NCI-H2196 treated with DMSO at 0.1 percent for 48 hours (cell line): Measurements from ENCODE around the gene INPP5A.
"Not testable (repeated sequence)": the region's sequence is repeated elsewhere in the genome, so short reads cannot be mapped to it uniquely, and the experiment has no call there.

Source experiments
- DNase-seq: peaks from one replicate; lab custom pipeline; 2025; ENCODE audit not compliant: unreplicated experiment; lab: John Stamatoyannopoulos, UW

INPP5A gene, protein sequence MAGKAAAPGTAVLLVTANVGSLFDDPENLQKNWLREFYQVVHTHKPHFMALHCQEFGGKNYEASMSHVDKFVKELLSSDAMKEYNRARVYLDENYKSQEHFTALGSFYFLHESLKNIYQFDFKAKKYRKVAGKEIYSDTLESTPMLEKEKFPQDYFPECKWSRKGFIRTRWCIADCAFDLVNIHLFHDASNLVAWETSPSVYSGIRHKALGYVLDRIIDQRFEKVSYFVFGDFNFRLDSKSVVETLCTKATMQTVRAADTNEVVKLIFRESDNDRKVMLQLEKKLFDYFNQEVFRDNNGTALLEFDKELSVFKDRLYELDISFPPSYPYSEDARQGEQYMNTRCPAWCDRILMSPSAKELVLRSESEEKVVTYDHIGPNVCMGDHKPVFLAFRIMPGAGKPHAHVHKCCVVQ

DNA sequence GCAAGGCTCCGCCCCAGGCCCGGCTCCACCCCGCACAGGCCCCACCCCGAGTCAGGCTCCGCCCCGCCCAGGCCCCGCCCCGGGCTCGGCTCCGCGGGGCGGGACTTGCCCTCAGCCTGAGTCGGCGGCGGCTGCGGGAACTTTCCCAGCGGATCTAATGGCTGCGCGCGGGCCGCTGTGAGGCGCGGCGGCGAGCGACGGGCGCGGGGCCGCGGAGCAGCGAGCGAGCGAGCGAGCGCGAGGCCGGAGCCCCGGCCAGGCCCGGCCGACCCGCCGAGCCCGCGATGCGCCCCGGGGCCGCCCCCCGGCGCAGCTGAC is at the start of gene INPP5A:
Gene INPP5A, plus strand, starts transcription at position 104 of the 318 bp plus-strand sequence. CDS start 310 bp downstream, outside the sequence.
- DNase-seq: no peak

DNA sequence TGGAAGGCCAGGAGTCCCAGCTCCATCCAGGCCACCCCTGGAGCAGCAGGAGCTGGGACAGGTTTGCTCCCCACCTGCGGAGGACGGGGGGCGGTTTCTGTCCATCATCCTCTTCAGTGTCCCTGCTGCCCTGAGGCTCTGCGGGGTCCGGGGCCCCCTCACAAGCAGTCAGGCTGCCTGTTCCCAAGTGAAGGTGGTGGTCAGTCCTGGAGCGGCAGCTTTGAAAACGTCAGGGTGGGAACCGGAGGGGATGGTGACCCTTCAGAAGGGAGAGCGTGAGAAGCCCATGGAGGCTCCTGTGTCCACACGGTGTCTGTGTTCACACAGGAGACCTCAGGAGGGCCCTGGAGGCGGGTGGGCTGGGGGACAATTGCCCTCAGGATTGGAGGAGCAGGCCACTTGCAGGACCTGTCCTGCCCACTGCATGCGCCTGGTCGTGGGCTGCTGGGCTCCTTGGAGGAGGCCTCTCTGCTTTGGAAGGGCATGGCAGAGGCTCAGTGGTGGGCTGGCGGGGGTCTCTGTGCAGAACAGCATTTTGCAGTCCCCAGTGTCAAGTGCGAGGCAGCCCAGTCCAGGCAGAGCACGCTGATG is 49.3 kb upstream of the INPP5A start:
- DNase-seq: no peak

DNA sequence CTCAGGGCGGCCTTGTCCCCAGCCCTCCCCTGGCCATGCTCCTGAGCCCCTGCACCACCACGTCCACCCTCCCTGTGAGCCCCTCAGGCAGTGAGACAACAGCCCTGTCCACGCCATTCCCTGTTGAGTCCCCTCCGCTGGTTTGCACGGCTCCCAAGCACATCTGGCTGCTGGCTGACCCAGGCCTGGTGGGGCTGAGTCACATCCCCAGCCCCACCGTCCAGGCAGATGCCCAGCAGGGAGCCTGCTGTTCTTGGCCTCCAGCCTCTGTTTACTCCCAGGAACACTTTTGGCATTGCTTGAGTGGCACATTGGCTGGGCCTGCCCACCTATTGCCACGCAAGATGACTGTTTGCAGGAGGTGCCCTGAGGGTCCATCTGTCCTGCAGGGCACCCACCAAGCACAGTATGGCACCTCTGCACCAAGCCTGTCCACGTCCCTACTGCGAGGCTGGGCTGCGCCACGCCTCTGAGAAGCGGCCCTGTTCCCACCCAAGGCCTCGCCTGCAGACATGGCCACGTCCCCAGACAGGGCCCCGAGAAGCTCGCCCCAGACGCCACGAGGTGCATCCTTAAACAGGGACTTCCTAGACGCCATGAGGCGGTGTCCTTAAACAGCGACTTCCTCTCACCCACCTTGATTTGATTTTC is 48.4 kb upstream of the INPP5A start:
- no peak for DNase-seq

DNA sequence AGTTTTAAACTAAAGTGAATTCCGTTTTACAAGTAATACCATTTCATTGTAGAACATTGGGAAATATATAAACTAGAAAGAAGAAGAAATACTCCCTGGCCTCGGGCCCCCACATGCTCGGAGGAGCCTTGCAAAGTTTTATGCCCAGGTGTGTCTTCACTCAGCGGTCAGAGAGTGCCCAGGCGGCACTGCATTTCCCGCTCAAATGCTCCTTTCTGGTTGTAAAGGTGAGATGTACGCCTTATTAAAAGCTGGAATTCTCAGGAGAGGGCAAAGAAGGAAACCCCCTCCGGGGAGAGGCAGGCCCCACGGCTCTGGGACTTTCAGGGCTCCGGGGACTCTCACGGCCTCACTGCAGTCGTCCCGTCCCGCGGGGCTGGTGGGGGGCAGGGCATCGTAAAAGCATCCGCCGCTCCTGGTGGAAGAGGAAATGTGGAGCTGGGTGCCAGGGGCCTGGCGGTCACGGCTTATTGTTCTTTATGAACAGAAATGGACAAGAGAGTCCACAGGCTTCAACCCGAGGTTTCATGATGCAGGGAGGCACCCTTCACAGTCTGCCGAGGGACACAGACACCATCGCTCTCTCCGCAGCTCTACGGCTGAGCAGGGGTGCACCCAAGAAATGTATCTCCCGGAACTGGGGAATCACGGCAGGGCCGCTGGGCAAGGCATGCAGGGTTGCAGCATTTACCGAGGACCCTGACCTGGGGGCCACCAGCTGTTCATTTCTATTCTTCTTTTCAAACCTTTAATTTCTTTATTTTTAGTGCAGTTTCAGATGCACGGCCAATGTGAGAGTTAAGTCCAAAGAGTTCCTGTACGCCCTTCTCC is 47.7 kb upstream of the INPP5A start:
- DNase-seq: no peak

DNA sequence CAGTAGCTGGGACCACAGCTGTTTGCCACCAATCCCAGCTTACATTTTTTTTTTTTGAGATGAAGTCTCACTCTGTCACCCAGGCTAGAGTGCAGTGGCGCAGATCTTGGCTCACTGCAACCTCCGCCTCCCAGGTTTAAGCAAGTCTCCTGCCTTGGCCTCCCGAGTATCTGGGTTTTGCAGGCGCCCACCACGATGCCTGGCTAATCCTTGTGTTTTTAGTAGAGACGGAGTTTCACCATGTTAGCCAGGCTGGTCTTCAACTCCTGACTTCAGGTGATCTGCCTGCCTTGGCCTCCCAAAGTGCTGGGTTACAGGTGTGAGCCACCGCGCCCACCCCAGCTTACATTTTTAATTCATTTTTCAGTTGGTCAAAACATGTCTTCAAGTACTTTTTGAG is 46.1 kb upstream of the INPP5A start:
- DNase-seq: not testable (repeated sequence)

DNA sequence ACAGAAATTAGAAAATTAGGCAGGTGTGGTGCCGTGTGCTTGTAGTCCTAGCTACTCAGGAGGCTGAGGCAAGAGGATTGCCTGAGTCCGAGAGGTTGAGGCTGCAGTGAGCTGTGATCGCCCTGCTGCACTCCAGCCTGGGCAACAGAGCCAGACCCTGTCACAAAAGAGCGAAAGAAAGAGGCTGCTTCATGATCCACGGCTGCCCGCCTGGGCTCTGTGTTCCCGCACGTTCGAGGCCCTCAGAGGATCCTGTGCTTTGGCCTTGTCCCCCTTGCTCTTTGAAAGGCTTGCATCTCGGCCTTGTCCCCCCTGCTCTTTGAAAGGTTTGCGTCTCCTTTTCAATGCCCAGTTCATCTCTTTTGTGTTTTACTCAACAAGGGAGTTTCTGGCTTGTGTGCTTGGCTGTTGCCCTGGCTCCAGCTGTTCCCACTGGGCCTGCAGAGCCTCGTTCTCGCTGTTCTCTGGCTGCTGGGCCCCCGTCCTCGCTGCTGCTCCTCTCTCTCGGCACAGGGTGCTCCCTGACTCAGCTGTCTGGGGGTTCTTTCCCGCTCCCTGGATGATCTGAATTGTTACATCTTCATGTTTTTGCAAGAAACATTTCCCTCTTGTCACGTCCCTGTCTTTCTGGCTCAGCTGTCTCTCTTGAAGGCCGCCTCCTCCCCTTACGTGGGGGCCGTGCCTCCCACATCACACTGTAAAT is 45.1 kb upstream of the INPP5A start:
- DNase-seq: no peak

DNA sequence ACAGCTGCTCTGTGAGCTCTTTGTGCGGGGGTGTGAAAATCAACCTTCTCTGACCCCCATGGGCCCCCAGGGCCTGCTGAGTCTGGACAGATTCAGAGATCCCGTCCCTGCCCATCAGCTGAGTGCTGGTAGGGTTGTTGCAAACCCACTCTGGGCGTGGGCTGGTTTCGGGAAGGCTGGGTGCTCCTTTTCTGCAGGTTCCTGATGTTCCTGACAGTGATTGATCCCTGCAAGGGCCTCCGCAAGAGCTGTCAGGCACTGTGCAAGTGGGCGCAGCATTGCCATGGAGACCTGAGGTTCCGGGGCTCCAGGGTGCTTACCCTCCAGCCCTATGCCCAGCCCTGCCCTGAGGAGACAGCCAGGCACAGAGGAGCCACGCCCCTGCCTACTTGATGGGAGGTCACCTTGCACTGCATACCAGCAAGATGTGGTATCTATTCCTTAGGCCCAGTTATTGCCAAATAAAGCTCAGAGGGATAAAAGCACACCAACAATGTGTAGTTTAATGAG is 44.3 kb upstream of the INPP5A start:
- DNase-seq: no peak

DNA sequence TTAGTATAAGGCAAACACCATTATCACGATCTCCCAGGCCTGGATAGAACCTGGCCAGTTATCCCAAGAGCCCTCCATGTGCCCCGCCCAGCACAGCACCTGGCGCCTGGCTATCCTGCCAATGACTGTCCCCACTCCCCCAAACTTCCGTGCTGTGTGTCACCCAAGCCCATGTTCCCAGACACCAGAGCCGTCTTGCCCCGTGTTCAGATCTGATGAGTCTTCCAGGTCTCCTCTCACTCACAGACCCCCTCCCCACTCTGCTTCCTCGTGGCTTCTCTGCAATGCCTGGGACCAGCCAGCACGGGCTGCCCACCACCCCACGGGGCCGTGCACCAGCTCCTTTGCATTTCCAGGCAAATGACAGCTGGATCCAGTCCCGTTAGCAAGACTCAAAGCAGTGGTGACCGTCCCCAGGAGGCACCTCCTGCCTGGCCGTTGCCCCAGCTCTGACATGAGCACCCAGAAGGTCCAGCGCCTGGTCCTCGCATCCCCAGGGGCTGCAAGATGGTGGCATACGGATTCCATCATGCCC is 43.8 kb upstream of the INPP5A start:
- no peak for DNase-seq

DNA sequence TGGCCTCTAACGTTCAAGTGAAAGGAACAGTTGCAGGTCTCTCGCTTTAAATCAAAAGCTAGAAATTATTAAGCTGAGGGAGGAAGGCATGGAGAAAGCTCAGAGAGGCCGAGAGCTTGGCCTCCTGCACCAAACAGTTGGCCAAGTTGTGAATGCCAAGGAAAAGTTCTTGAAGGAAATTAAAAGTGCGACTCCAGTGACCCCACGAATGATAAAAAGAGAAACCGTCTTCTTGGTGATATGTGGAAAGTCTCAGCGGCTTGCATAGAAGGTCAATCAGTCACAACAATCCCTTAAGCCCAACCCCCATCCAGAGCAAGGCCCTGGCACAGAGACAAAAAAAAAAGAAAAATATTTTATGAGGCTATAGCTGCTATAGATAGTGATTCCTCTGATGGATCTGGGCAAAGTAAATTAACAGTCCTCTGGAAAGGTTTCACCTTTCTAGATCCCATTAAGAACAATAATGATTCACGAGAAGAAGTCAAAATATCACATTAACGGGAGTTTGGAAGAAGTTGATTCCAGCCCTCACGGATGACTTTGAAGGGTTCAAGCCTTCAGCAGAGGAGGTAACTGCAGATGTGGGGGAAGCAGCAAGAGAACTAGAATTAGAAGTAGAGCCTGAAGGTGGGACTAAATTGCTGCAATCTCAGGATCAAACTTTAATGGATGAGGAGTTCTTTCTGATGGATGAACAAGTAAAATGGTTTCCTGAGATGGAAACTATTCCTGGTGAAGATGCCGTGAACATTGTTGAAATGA is 42.5 kb upstream of the INPP5A start:
- DNase-seq: no peak

DNA sequence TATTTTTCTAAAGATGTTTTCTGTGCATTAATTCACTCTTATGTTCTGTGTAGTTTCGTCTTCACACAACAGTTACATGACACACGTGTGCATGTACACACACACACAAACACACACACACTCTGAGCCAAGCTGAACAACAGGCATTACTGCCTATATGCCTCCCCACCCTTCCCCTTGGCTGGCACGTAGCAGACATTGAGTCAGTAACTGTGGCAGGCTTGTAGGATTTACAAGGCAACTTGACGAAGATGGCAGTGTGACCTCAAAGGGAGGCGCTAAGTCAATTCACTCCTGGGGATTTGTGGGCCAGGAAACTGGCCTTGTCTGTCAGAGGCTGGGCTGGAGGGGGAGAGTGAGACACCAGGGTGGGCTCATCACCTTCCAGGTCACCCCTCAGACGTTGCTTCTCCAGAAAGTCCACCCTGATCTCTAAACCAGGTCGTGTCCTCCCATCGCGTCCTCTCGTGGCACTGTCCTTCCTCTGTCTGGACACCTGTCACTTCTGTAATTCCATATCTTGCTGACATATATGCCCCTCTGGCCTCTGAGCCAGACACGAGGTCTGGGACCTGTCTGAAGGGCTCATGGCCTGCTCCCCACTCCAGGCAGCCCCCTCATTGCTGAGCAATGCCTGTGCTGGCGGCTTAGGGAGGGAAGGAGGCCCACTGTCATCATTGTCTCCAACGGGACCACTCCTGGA is 41.1 kb upstream of the INPP5A start:
- no peak for DNase-seq

DNA sequence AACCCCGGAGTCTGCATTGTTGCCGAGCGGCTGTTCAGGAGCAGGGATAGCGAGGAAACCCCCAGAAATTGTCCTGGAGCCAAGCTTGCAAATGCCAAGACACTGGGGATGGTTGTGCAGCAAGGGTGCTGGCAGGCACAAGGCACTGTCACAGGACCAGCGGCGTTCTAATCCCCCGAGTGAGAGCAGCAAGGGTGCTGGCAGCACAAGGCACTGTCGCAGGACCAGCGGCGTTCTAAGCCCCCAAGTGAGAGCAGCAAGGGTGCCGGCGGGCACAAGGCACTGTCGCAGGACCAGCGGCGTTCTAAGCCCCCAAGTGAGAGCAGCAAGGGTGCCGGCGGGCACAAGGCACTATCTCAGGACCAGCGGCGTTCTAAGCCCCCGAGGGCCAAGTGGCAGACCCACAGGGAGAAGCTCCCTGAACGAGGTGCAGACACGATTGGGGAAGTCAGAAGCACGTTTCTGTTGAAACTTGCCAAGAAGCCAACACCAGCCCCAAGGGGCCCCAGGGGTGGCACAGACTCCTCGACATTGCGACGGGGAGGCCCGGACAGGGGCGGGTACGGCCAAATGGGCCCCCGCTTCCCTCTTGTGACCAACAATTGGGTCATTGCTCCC is 40.4 kb upstream of the INPP5A start:
- no peak for DNase-seq

DNA sequence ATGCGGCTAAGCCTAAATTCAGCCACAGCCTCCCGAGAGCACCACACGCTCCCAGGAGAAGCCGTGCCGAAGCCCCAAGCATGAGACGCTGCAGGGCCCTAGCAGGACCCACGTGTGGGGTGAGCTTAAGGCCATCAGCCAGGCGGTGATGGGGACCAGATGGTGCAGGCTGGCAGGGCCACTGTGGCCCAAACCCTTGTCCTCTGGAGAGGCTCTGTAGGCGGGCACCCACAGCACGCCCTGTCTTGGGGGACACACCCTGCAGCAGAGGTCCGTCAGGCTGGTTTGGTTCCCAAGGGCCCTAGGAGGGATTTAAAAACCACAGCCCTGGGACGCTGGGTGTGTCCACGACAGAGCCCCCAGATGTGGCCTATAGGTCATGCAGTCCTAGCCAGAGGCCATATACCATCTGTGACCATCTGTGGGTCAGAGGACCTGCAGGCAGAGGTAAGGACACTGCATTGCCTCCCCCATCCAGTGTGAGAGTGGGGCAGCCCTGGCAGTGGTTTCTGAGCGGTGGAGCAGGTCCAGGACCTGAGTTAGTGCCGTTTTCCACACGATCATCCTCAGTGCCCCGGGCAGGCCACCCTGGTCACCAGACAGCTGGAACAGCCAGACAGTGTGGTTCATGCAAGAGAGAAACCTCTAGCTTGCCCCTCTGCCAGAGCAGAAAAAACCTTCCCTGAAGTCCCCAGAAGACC is 39.6 kb upstream of the INPP5A start:
- no peak for DNase-seq

DNA sequence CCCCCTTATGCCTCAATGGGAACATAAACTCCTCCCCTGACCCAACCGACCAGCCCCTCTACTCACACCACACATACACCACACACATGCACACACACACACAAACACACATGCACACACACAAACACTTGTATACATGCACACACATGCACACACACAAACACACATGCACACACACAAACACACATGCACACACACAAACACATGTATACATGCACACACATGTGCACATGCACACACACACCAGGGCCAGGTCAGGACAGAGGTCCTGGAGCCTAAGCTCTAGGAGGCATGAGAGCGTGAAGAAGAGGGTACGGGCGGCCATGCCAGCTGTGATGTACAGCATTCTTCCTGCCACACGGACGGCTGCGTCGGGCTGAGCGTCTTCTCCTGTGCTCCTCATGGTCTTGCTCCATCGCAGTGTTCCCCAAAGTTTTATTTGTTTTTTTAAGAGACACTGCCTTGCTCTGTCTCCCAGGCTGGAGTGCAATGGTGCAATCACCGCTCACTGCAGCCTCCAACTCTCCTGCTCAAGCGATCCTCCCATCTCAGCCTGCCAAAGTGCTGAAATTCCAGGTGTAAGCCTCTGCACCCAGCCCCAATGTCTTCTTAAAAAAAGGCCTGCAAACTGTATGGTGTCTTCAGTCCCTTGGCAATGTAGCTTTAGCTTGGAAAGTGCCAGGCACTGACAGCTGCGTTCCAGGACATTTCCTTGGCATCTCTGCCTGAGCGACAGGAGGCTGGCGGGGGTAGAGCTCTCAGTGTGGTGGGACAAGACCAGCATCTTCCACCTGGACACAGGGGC is 38.8 kb upstream of the INPP5A start:
- no peak for DNase-seq

DNA sequence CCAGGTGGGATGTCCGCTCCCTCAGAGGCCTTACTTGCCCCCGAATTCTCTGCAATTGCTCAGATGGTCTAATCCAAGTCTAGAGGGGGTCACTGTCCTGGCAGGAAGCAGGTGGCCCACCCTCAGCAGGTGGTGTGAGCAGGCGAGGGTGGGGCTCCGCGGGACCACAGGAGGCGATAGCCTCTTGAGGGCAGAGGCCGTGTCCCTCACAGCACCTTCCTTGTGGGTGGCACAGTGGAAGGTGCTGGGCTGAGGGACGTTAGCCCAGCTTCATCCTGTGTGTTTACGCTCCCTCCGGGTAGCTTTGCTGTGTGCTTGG is 38.3 kb upstream of the INPP5A start:
- no peak for DNase-seq

DNA sequence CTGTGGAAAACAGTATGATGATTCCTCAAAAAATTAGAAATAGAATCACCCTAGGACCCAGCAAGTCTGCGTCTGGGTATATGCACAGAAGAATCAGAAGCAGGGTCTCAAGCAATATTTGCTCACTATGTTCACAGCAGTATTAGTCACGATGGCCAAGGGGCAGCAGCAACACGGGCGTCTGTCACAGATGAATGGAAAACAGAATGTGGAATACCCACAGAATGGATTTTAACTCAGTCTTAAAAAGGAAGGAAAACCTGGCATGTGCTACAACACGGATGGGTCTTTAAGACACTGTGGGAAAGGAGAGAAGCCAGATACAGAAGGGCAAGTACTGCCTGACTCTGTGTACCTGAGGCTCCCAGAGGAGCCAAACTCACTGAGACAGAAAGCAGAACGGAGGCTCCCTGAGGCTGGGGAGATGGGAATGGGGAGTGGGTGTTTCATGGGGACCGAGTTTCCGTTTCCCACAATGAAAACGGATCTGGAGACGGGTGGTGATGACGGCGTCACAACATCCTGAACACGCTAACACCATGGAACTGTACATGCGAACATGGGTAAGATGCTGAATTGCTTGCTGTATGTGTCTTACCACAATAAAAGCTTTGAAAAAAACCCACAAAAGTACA is 36.7 kb upstream of the INPP5A start:
- DNase-seq: no peak

DNA sequence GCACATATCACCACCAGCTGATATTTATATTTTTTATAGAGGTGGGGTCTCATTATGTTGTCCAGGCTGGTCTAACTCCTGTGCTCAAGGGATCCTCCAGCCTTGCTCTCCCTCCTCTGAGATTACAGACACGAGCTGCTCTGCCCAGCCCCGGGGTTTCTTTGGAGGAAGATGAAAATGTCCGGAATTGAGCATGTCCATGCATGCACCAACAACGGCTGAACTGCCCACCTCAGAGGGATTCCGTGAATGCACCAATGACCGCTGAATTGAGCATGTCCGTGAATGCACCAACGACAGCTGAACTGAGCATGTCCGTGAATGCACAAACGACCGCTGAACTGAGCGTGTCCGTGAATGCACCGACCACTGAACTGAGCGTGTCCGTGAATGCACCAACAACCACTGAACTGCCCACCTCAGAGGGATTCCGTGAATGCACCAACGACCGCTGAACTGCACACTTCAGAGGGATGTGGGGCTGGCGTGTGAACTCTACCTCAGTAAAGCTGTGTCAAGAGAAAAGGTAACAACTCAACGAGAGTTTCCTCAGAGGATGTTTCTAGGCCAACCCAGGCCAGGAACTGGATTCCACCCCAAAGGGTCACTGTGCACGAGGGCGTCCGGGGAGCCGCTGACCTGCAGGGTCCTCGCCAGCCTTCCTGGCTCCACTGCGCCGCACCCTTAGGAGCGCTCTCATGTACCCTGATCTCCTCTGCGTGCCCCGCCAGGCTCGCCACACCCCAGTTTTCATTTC is 34.9 kb upstream of the INPP5A start:
- no peak for DNase-seq
